K562 (cell line): ENCODE results near the gene UBAC2. TPM values are rescaled to one million over a fixed set of nuclear protein-coding genes. Genes with fewer than 3 reads are reported as not detected.

Source experiments
- ATAC-seq: fragments of 200-7000 bp; cut with Tn5 transposase; 3 replicates; pipeline ENCODE4 v1.9.1; 2020; ENCODE audit warnings: moderate library complexity
- BruUV-seq: library from RNA; stranded (reverse); fragments of 400-500 nt; replicated peaks from 2 replicates; lab custom pipeline; 2021; lab: Mats Ljungman, UMichigan
- CTCF ChIA-PET: fragments of 300-600 bp; formaldehyde crosslinking; extraction: SDS; loops from one replicate; lab custom pipeline; 2021; ENCODE audit warnings: low intra/inter-chr PET ratio; lab: Yijun Ruan, JAX
- POLR2A ChIA-PET: fragments of 300-600, 350-650 bp; sonication (Branson Sonifier 250); formaldehyde crosslinking; extraction: SDS; loops from one replicate; lab custom pipeline; 2021; ENCODE audit warnings: antibody characterized with exemption, inconsistent platforms; lab: Yijun Ruan, JAX
- DNase-seq, 4 experiments: peaks; one replicate each; pipeline versions ENCODE4 v3.0.0 to v3.0.0-alpha.2; 2011 to 2018; ENCODE audit warnings: low spot score in 3 of 4, mixed read lengths in 3 of 4; ENCODE audit errors: extremely low read depth in 1 of 4
- FAIRE-seq: peaks from 2 replicates; lab custom pipeline; 2011; peaks lifted over from hg19 to GRCh38; lab: Jason Lieb, UNC
- H2AFZ ChIP-seq: 2 replicates; pipeline ENCODE4 v1.6.0; 2011; ENCODE audit warnings: low read depth, low read length, control low read depth, inconsistent platforms
- H3K27ac ChIP-seq: fragments of 200-600 bp; 3 replicates; pipeline ENCODE4 v1.8.0; 2011; ENCODE audit warnings: low read depth, mild to moderate bottlenecking, control low read depth, inconsistent platforms, low read length, moderate library complexity, mixed read lengths; ENCODE audit errors: extremely low read depth
- H3K27me3 ChIP-seq, 2 experiments: fragments of 300-600 bp in 1 of 2; 2 replicates in 1 of 2; 3 replicates in 1 of 2; pipeline versions ENCODE4 v1.6.0 to v1.8.0; 2011; ENCODE audit warnings: inconsistent platforms in 2 of 2, low read length in 2 of 2, mild to moderate bottlenecking in 1 of 2, mixed read lengths in 1 of 2, moderate library complexity in 1 of 2; ENCODE audit not compliant: control insufficient read depth in 2 of 2, insufficient read depth in 2 of 2
- H3K36me3 ChIP-seq: fragments of 300-600 bp; 3 replicates; pipeline ENCODE4 v1.8.0; 2011; ENCODE audit warnings: mild to moderate bottlenecking, low read length, inconsistent platforms; ENCODE audit not compliant: control insufficient read depth, insufficient read depth
- H3K4me1 ChIP-seq, 2 experiments: fragments of 200-600 bp in 1 of 2; replicated peaks in 1 of 2; 2 replicates in 1 of 2; 3 replicates in 1 of 2; pipeline versions ENCODE4 v1.5.1 to v1.8.0; 2011; ENCODE audit warnings: inconsistent platforms in 2 of 2, low read length in 2 of 2, mild to moderate bottlenecking in 1 of 2, mixed read lengths in 1 of 2, moderate library complexity in 1 of 2; ENCODE audit not compliant: control insufficient read depth in 2 of 2, insufficient read depth in 2 of 2
- H3K4me2 ChIP-seq: 2 replicates; pipeline ENCODE4 v1.6.1; 2011; ENCODE audit warnings: low read length, control low read depth, inconsistent platforms, mixed read lengths; ENCODE audit not compliant: insufficient read depth
- H3K4me3 ChIP-seq: fragments of 200-600 bp; sonication (generic), shearing (Covaris generic); 2 replicates; pipeline ENCODE4 v1.5.1; 2016; ENCODE audit warnings: control low read depth, inconsistent platforms
- H3K79me2 ChIP-seq: fragments of 200-600 bp; 3 replicates; pipeline ENCODE4 v1.8.0; 2011; ENCODE audit warnings: low read length, inconsistent platforms; ENCODE audit not compliant: control insufficient read depth, insufficient read depth
- H3K9ac ChIP-seq, 2 experiments: 2 replicates each; pipeline versions ENCODE4 v1.6.0 to v1.6.1; 2011; ENCODE audit warnings: low read depth in 2 of 2, low read length in 2 of 2, control low read depth in 1 of 2, inconsistent platforms in 1 of 2, mild to moderate bottlenecking in 1 of 2, mixed read lengths in 1 of 2; ENCODE audit not compliant: insufficient read depth in 1 of 2
- H3K9me1 ChIP-seq: one replicate; pipeline ENCODE4 v1.6.0; 2011; ENCODE audit warnings: inconsistent platforms, mild to moderate bottlenecking, low read length, moderate library complexity; ENCODE audit not compliant: control insufficient read depth, insufficient read depth
- H3K9me3 ChIP-seq: replicated peaks from 2 replicates; pipeline ENCODE4 v1.5.1; 2011; ENCODE audit warnings: low read depth, low read length, inconsistent platforms; ENCODE audit not compliant: control insufficient read depth, insufficient read depth
- H4K20me1 ChIP-seq: replicated peaks from 2 replicates; pipeline ENCODE4 v1.6.1; 2011; ENCODE audit warnings: low read length, inconsistent platforms, mixed read lengths; ENCODE audit not compliant: control insufficient read depth, insufficient read depth
- RB1 ChIP-seq: fragments of 450-650 bp; IDR thresholded peaks from 2 replicates; pipeline ENCODE4 v1.6.1; 2017; ENCODE audit warnings: low read depth, mild to moderate bottlenecking
- WGBS: fragments of 100-300 bp; shearing (Covaris generic); methylation state at CpG from one replicate; pipeline ENCODE4 v1.1.6; 2016; ENCODE audit warnings: low coverage, mixed read lengths; ENCODE audit not compliant: insufficient coverage; ENCODE audit errors: missing lambda C conversion rate; 5-methylcytosine and 5-hydroxymethylcytosine counted together
- in situ Hi-C: fragments of 300-500 bp; cut with MboI; formaldehyde crosslinking; loops from 4 replicates; pipeline ENCODE4 v1.15.0; 2018; ENCODE audit warnings: inconsistent platforms, mixed read lengths
- intact Hi-C: fragments of 100-400 bp; cut with micrococcal nuclease; formaldehyde crosslinking; loops from 2 replicates; pipeline ENCODE4 v1.14.2; 2022
- polyA plus RNA-seq, 8 experiments: library from polyadenylated mRNA; depleted of rRNA in 4 of 8; stranded (reverse) in 5 of 8; unstranded in 3 of 8; fragments of >200 nt; fragmentation: Nextera tagmentation in 2 of 8; fragmentation: Illumina TruSeq in 1 of 8; extraction: Ambion mirVana in 2 of 8; extraction: Trizol in 1 of 8; gene quantifications; 2 replicates each; pipeline versions ENCODE4 v1.2.1 to v1.2.3, GENCODE V29; 2011 to 2014; ENCODE audit warnings: inconsistent platforms in 1 of 8, missing spikeins in 1 of 8
- total RNA-seq, 7 experiments: library from RNA; depleted of rRNA in 6 of 7; stranded (reverse); fragments of >200 nt in 6 of 7; fragmentation: Illumina TruSeq in 2 of 7; extraction: Trizol in 2 of 7; gene quantifications; 2 replicates each; pipeline versions ENCODE4 v1.2.1 to v1.2.3, GENCODE V29; 2011 to 2021; ENCODE audit warnings: low replicate concordance in 1 of 7
- TF ChIP-seq, protein P1 (sequence below): fragments of 250-450 bp; sonication (Bioruptor Pico); IDR thresholded peaks from 2 replicates; pipeline ENCODE4 v1.4.0; 2020; ENCODE audit warnings: mild to moderate bottlenecking, moderate library complexity

The UBAC2 gene
- total and polyA plus RNA-seq, 9 of the 15 experiments (the other 6 are each of a cell fraction or from before 2014, with no cell fraction given), result 6.0 to 84.1 (median 32.3) TPM

DNA sequence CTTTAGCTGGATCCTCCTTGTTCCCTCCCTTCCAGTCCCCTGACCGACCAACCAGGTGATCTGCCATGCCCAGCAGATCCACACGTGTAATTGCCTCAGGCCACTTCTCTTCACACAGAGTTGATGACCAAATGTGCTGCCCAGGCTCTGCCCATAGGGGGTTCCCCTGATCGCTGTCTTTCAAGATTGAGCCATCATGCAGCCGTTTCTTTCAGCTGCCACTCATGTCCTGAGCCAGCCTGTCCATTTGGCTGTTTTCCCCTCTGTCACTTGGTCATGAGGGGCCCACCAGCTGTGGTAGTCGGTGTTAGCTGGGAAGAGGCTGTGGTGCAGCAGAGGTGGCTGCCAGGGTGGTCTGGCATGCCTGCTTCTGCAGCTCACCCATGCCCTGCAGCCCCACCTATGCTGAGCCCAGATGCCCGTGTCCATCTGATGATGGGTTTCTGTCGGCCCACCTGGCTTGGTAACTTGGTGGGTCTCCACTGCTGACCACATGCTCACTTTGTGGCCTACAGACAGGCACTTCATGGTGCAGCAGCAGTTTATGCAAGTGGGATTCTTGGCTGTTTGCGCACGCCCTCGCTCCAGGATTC lies 142.2 kb downstream of the UBAC2 start:
- H3K4me1 ChIP-seq, result peaks cover 6 to 26% of the 10 kb centered on the region in 2 experiments; a peak in 4 of 5 replicates
- no peaks in the 10 kb centered on the region for H3K79me2 ChIP-seq
- no peak for FAIRE-seq
- H3K9me1 ChIP-seq, result no peaks in the 10 kb centered on the region
- H3K36me3 ChIP-seq, result peaks cover 51% of the 10 kb centered on the region; the same call in 2 of the 3 replicates
- ATAC-seq, result no peak
- DNase-seq, result no peak
- no peak overlapping the region for H2AFZ ChIP-seq
- intact Hi-C loops (no loop called here), in situ Hi-C loops (no loop called here)
- no peaks in the 10 kb centered on the region for H3K9me3 ChIP-seq
- no TSS peak for BruUV-seq
- no peaks in the 10 kb centered on the region for H3K27me3 ChIP-seq
- 94% methylated on average over 7 of the region's 10 CpGs for WGBS
- no peak overlapping the region for H3K4me2 ChIP-seq
- TF ChIP-seq, protein P1, sequence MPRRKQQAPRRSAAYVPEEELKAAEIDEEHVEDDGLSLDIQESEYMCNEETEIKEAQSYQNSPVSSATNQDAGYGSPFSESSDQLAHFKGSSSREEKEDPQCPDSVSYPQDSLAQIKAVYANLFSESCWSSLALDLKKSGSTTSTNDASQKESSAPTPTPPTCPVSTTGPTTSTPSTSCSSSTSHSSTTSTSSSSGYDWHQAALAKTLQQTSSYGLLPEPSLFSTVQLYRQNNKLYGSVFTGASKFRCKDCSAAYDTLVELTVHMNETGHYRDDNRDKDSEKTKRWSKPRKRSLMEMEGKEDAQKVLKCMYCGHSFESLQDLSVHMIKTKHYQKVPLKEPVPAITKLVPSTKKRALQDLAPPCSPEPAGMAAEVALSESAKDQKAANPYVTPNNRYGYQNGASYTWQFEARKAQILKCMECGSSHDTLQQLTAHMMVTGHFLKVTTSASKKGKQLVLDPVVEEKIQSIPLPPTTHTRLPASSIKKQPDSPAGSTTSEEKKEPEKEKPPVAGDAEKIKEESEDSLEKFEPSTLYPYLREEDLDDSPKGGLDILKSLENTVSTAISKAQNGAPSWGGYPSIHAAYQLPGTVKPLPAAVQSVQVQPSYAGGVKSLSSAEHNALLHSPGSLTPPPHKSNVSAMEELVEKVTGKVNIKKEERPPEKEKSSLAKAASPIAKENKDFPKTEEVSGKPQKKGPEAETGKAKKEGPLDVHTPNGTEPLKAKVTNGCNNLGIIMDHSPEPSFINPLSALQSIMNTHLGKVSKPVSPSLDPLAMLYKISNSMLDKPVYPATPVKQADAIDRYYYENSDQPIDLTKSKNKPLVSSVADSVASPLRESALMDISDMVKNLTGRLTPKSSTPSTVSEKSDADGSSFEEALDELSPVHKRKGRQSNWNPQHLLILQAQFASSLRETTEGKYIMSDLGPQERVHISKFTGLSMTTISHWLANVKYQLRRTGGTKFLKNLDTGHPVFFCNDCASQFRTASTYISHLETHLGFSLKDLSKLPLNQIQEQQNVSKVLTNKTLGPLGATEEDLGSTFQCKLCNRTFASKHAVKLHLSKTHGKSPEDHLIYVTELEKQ (CRISPR knock-in tag), result no peak
- no peak for TF ChIP-seq RB1
- TF ChIP-seq, all 486 proteins: peak for 0
- POLR2A ChIA-PET, result interaction anchor here (0.6 kb wide), 1 partner anchor 107 kb away, joined by 3 read pairs; no protein-coding TSS in a partner anchor
- H3K27ac ChIP-seq, result no peak overlapping the region
- CTCF ChIA-PET, result no interaction called here
- H4K20me1 ChIP-seq, result no peaks in the 10 kb centered on the region; the same call in 1 of the 2 replicates
- no peak overlapping the region; a peak in 1 of 4 replicates for H3K9ac ChIP-seq
- H3K4me3 ChIP-seq, result no peak overlapping the region
